Left renal cortex interstitium (tissue), 4 donors: ENCODE measurements around the gene PTPRM. TPM values are rescaled to one million over a fixed set of nuclear protein-coding genes. Genes with fewer than 3 reads are reported as not detected.

ENCODE experiments used
- DNase-seq, 4 donors: peaks; one replicate each; pipeline ENCODE4 v3.0.0-alpha.2; 2013; ENCODE audit warnings: low read depth in 4 of 4, low spot score in 2 of 4, missing footprints in 1 of 4
- polyA plus RNA-seq, 4 donors: library from polyadenylated mRNA; unstranded; fragments of 120-200 nt; gene quantifications; one replicate each; pipeline ENCODE4 v1.2.1, GENCODE V29; 2013; ENCODE audit not compliant: insufficient read length in 4 of 4

Gene PTPRM
- polyA plus RNA-seq, 4 donors, result 80.9 to 108 (median 89.7) TPM

GRCh38 chr18:7749510-7749981, 182.4 kb downstream of the PTPRM start:
- no peak for DNase-seq

DNA sequence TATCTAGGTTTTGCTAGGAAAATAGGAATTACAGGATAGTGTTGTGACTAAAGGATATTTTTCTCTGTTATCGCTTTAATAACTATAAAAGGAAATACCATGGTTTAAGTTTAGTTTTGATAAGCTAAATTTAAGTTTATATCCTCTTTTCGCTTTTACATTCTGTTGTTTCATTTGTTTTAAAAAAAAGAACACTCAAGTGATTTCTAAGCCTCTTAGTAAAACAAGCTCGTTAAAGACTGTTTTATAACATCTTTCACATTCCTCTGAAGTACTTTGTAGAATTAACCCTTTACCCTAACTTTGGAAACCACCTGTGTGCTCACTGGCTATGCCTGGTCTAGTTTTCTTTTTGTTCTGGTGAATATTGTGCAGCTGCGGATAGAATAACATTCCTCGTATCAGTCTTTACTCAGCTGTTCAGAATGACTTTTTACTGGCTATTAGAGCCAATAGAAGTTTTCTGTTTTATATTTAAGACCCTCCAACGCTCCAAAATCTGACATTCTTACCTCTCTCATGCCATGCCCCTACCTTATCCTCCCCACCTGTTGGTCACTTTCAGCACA, 183.1 kb downstream of the PTPRM start:
- no peak for DNase-seq

DNA sequence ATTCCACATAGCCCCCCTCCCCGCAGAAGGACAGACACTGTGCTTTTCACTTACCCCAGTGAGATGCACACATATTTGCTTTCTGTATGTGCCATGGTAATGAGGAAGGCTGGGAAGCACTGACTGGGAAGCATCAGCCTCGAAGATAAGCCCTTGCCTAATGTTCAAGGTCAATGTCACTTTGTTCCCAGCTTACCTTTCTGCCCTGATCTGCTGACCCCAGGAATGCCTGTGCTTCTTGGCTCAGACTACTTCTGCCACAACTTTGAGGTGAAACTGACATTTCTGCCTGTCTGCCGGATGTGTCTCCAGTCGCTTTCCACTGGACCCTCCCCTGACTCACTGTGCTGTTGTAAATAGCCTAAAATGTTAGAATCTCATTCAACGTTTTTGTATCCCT, 183.8 kb downstream of the PTPRM start:
- no peak for DNase-seq

- DNase-seq, result no peak
Measured at GRCh38 chr18:7754258-7754657, 187.1 kb downstream of the PTPRM start.

- DNase-seq, result no peak
Measured at GRCh38 chr18:7754725-7755181, 187.6 kb downstream of the PTPRM start.

GRCh38 chr18:7755753-7756475, 188.8 kb downstream of the PTPRM start:
- DNase-seq, result no peak

DNA sequence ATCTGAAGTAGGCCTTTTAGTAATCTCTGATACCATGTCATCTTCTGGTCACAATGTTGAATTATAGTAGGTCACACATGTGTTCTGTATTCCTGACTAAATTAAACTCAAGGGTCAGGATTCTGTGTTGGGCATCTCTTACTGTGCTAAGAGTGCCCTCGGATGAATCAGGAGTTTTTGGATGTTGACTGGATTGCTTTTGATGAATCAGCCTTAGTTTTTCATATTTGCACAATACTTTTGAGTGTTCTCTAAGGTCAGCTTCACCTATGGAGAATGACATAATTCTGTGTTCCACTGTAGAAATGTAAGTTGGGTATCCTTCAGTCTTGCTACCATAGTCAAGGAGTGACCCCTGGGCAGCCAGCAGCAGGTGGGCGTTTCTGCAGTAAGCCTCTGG, 190.1 kb downstream of the PTPRM start:
- no peak for DNase-seq

- DNase-seq, result no peak
Measured at GRCh38 chr18:7758764-7759163, 191.6 kb downstream of the PTPRM start.

DNA sequence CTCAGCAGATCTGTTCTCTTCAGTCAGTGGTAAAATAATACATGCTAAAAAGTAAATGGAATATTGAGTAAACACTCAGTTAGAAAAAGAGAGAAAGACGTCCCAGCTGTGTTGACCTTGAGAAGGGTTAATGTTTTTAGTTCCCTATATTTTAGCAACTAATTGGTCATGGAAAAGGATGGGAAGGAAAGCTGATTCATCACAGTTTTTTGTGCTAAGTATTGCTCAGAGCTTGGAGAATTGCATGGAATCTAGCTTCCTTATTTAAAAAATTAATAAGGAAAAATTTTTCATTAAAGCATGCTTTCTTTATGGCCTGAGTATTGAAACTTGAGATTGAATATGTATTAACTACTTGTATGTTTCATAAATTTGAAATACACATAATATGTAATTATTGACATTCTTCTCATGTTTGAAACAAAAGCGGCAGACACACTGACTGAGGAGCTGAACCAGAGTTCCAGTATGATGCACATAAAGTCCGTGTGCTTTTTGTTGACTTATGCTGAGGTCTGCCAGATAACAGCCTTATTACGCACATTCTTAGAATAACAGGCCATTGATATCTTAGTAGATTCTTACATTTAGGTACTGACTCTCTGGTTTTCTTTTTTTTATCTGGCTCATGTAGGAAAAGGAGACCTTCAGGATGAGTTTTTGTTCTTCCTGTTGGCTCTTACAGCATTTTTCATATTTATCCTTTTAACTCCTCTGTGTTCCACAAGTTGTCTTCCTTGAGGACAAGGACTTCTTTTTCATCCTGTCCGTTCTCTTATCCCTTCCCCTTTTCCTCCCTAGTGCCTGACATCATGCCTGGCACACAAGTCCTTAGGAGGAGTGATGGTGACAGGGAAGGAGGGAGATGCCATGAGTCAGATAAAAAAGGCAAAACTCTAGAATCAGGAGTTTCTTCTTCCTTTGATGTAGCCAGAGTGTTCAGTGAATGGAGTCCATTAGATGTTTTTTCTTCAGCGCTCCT, 194.1 kb downstream of the PTPRM start:
- no peak for DNase-seq

DNA sequence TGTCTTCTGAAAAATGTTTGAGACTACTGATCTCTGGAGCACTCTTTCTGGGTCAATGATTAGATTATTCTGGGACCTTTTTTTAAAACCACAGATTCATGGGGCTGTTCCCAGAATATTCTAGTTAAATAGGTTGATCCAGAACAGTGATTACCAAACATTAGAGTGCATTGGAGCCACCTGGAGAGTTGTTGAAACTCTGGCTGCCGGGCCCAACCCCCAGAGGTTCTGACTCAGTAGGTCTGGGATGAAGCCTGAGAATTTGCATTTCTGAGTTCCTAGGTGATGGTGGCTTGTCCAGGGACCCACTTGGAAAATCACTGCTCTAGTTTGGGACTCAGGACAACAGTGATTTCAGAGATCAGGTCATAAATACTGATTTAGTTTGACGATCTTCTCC, 197.3 kb downstream of the PTPRM start:
- DNase-seq, result no peak

DNA sequence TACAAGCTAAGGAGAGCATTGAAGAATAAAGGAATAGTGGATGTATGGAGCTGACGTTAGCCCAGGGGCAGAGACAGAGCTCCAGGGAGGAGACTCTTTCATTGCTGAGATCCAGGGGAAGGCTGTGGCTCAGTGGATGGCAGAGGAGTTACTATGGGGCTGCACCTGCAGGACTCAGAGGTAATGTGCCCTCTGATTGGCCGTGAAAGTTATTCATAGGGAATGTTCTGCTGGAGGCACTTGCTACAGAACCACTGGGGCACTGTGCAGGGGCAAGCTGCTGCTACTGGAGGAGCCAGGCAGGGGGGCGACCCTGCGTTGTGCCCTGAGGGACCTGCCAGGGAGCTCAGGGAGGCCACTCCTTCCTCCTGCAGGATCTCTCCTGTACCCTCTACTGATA, 199.2 kb downstream of the PTPRM start:
- no peak for DNase-seq

- DNase-seq, result no peak
Measured at GRCh38 chr18:7766817-7767216, 199.7 kb downstream of the PTPRM start.

GRCh38 chr18:7770908-7771307, 203.8 kb downstream of the PTPRM start:
- no peak for DNase-seq

GRCh38 chr18:7772510-7772888, 205.4 kb downstream of the PTPRM start:
- DNase-seq, result no peak

GRCh38 chr18:7772951-7773350, 205.8 kb downstream of the PTPRM start:
- no peak for DNase-seq

- no peak for DNase-seq
Measured at GRCh38 chr18:7775128-7775527, 208.0 kb downstream of the PTPRM start.

GRCh38 chr18:7775843-7776242, 208.7 kb downstream of the PTPRM start:
- no peak for DNase-seq

DNA sequence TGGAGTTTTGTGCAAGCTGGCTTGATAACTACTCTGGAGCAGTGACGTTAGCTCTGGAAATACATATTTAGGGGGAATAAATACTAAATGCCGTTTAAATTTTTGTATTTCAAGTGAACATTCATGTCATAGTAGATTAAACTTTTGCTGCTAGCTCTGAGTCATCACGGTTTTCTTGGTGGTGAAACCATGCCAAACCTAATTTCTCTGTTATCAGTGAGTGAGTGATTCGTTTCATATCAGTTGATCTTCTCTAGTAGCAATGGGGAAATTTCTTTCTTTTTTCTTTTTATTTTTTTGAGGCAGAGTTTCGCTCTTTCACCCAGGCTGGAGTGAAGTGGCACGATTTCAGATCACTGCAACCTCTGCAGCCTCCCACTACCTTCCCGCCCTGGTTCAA, 211.1 kb downstream of the PTPRM start:
- no peak for DNase-seq

DNA sequence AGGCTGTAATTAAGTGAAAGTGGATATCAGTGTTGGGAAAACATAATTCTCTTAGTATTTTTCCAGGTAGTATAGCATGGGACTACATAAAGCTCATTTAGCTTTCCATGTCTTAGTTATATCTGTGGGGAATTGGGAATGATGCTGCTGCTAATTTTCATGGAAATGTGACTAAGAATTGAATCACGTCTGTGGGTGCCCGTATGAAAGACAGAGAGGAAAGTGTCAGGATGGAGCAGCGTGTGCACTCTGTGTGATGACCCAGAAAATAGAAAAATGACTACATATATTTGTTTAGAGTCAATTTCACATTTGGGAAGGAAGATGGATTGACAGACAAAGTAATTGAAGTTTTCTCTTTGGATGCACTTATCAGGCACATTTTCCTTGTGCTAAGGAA, 212.1 kb downstream of the PTPRM start:
- no peak for DNase-seq

- no peak for DNase-seq
Measured at GRCh38 chr18:7784171-7784570, 217.1 kb downstream of the PTPRM start.

- DNase-seq, result no peak
Measured at GRCh38 chr18:7786569-7786968, 219.5 kb downstream of the PTPRM start.
